Gastrocnemius medialis (tissue), 4 donors: Measurements from ENCODE around the gene MYO3B. TPM values are rescaled to one million over a fixed set of nuclear protein-coding genes. Genes with fewer than 3 reads are reported as not detected.

Experiments
- ATAC-seq, 2 donors: fragments of 150-250 bp; one replicate each; pipeline ENCODE4 v1.9.1; 2016
- DNase-seq, 2 donors: peaks; one replicate each; pipeline ENCODE4 v3.0.0-alpha.2; 2019
- H3K27ac ChIP-seq, 4 donors: fragments of 200-600 bp; sonication (generic); 1 replicate in 1 of 4; 2 replicates in 3 of 4; pipeline ENCODE4 v1.5.1; 2016 to 2018; ENCODE audit warnings: mild to moderate bottlenecking in 2 of 4, moderate library complexity in 1 of 4
- H3K27me3 ChIP-seq, 3 donors: fragments of 200-600 bp; sonication (generic) in 2 of 3; 1 replicate in 1 of 3; 2 replicates in 2 of 3; pipeline versions ENCODE4 v1.5.1 to v1.6.0; 2016 to 2019; ENCODE audit warnings: mild to moderate bottlenecking in 1 of 3, moderate library complexity in 1 of 3
- H3K36me3 ChIP-seq, 2 donors: fragments of 200-600 bp; sonication (generic) in 1 of 2; one replicate each; pipeline ENCODE4 v1.5.1; 2017 to 2018
- H3K4me1 ChIP-seq, 2 donors: fragments of 200-600 bp; sonication (generic) in 1 of 2; one replicate each; pipeline ENCODE4 v1.5.1; 2016 to 2017; ENCODE audit warnings: mild to moderate bottlenecking in 2 of 2
- H3K4me3 ChIP-seq, 4 donors: fragments of 200-600 bp; sonication (generic) in 3 of 4; 1 replicate in 1 of 4; 2 replicates in 3 of 4; pipeline ENCODE4 v1.5.1; 2016 to 2019; ENCODE audit warnings: mild to moderate bottlenecking in 2 of 4
- H3K9me3 ChIP-seq, 3 donors: fragments of 200-600 bp; sonication (generic) in 2 of 3; 1 replicate in 1 of 3; 2 replicates in 2 of 3; pipeline ENCODE4 v1.5.1; 2016 to 2019
- CTCF ChIP-seq, 5 experiments: fragments of 450-650 bp in 3 of 5; fragments of 200-600 bp in 2 of 5; sonication (generic) in 2 of 5; IDR thresholded peaks in 4 of 5; conservative IDR thresholded peaks in 1 of 5; 1 replicate in 4 of 5; 2 replicates in 1 of 5; pipeline ENCODE4 v1.5.1; 2016 to 2019; ENCODE audit warnings: antibody characterized with exemption in 5 of 5, mild to moderate bottlenecking in 3 of 5, moderate library complexity in 3 of 5
- POLR2A ChIP-seq, 2 donors: fragments of 450-650 bp; IDR thresholded peaks; one replicate each; pipeline ENCODE4 v1.6.1; 2017; ENCODE audit warnings: antibody characterized with exemption in 2 of 2, mild to moderate bottlenecking in 2 of 2, moderate library complexity in 2 of 2
- in situ Hi-C, 4 donors: fragments of 200-750 bp; cut with MboI; loops; one replicate each; pipeline versions ENCODE4 v1.15.0 to v1.8.0; 2017; ENCODE audit warnings: low sequenced_read_pairs in 4 of 4
- intact Hi-C: fragments of 100-400 bp; cut with DNase I; formaldehyde crosslinking; loops from one replicate; pipeline ENCODE4 v1.15.1; 2023; ENCODE audit warnings: low total_unique reads
- total RNA-seq, 4 donors: library from RNA; depleted of rRNA; stranded (reverse); fragments of >200 nt; gene quantifications; one replicate each; pipeline versions ENCODE4 v1.1.0 to v1.2.3, GENCODE V29; 2016

The MYO3B gene
- total RNA-seq, 4 donors from 2014 or later, result 0.07 to 0.27 TPM; not detected in 2

DNA sequence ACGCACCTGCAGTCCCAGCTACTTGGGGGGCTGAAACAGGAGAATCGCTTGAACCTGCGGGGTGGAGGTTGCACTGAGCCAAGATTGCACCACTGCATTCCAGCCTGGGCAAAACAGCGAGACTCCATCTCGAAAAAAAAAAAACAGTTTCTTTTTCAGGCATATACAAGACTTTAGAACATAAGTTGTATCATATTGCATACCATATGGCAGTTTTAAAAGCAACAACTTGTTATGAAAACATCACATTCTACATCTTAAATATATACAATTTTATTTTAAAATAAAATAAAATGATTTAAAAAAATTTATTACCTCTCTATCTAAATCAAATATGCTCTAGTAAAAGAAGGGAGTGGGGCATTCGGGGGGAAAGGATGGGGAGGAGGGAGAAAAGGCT, 497.8 kb downstream of the MYO3B start:
- Histone ChIP-seq H3K4me3 (no peak overlapping the region), H3K27ac (no peak overlapping the region), H3K27me3 (no peaks in the 10 kb centered on the region), H3K4me1 (no peaks in the 10 kb centered on the region), H3K9me3 (no peaks in the 10 kb centered on the region), H3K36me3 (no peaks in the 10 kb centered on the region)
- in situ Hi-C loops, result no loop called here
- ATAC-seq, result no peak
- TF ChIP-seq POLR2A (IDR thresholded peaks at IDR 0.05) (no peak), CTCF (IDR thresholded peaks at IDR 0.05 in 4 of 5, conservative IDR thresholded peaks at IDR 0.05 in 1 of 5) (no peak)
- intact Hi-C loops, result no loop called here
- no peak for DNase-seq

GRCh38 chr2:170679607-170680079, 501.7 kb downstream of the MYO3B start:
- no peak for DNase-seq

GRCh38 chr2:170680172-170680941, 502.4 kb downstream of the MYO3B start:
- no peaks in the 10 kb centered on the region for H3K36me3 ChIP-seq
- ATAC-seq, result no peak
- H3K27ac ChIP-seq, result no peak overlapping the region
- TF ChIP-seq POLR2A (IDR thresholded peaks at IDR 0.05), result no peak
- TF ChIP-seq CTCF (IDR thresholded peaks at IDR 0.05 in 4 of 5, conservative IDR thresholded peaks at IDR 0.05 in 1 of 5), result no peak
- no peaks in the 10 kb centered on the region for H3K9me3 ChIP-seq
- intact Hi-C loops (no loop called here), in situ Hi-C loops (no loop called here)
- DNase-seq, result no peak
- no peaks in the 10 kb centered on the region for H3K4me1 ChIP-seq
- no peak overlapping the region for H3K4me3 ChIP-seq
- no peaks in the 10 kb centered on the region for H3K27me3 ChIP-seq

More at GRCh38 chr2:170679607-170680079, 501.7 kb downstream of the MYO3B start:
- no peak for TF ChIP-seq POLR2A (IDR thresholded peaks at IDR 0.05)
- TF ChIP-seq CTCF (IDR thresholded peaks at IDR 0.05 in 4 of 5, conservative IDR thresholded peaks at IDR 0.05 in 1 of 5), result no peak
- Histone ChIP-seq H3K27me3 (no peaks in the 10 kb centered on the region), H3K27ac (no peak overlapping the region), H3K9me3 (no peaks in the 10 kb centered on the region), H3K4me1 (no peaks in the 10 kb centered on the region), H3K36me3 (no peaks in the 10 kb centered on the region), H3K4me3 (no peak overlapping the region)
- no peak for ATAC-seq
- in situ Hi-C loops, result no loop called here
- intact Hi-C loops, result no loop called here

- no peak overlapping the region for H3K4me3 ChIP-seq
- no peak for ATAC-seq
- no peaks in the 10 kb centered on the region for H3K9me3 ChIP-seq
- intact Hi-C loops, result no loop called here
- H3K4me1 ChIP-seq, result no peaks in the 10 kb centered on the region
- DNase-seq, result no peak
- H3K27me3 ChIP-seq, result no peaks in the 10 kb centered on the region
- TF ChIP-seq POLR2A (IDR thresholded peaks at IDR 0.05) (no peak), CTCF (IDR thresholded peaks at IDR 0.05 in 4 of 5, conservative IDR thresholded peaks at IDR 0.05 in 1 of 5) (no peak)
- H3K36me3 ChIP-seq, result no peaks in the 10 kb centered on the region
- in situ Hi-C loops, result no loop called here
- no peak overlapping the region for H3K27ac ChIP-seq
Measured at GRCh38 chr2:170681311-170681710, 503.4 kb downstream of the MYO3B start.
